B cell (primary cell): ENCODE data around the gene COQ8A. TPM values are rescaled to one million over a fixed set of nuclear protein-coding genes. Genes with fewer than 3 reads are reported as not detected.

Source experiments
- ATAC-seq: fragments of 200-7000 bp; cut with Tn5 transposase; one replicate; pipeline ENCODE4 v1.10.0; 2021; ENCODE audit warnings: low read depth, mild to moderate bottlenecking, moderate number of reproducible peaks, moderate library complexity
- CTCF ChIA-PET: fragments of 350-600 bp; sonication (Branson Sonifier 250); formaldehyde crosslinking; loops from one replicate; lab custom pipeline; 2021; ENCODE audit warnings: antibody characterized with exemption, inconsistent platforms; lab: Charles Lee
- POLR2A ChIA-PET: fragments of 350-600 bp; sonication (Branson Sonifier 250); formaldehyde crosslinking; loops from one replicate; lab custom pipeline; 2021; ENCODE audit warnings: antibody characterized with exemption; lab: Charles Lee
- DNase-seq: peaks from one replicate; pipeline ENCODE4 v3.0.0; 2013
- H2AFZ ChIP-seq: 2 replicates; pipeline ENCODE4 v1.6.1; 2012; ENCODE audit warnings: mild to moderate bottlenecking, low read depth, low read length; ENCODE audit not compliant: insufficient read depth, poor library complexity, severe bottlenecking
- H3K27ac ChIP-seq, 2 donors: 1 replicate in 1 of 2; 2 replicates in 1 of 2; pipeline ENCODE4 v1.5.1; 2012 to 2013; ENCODE audit warnings: low read length in 2 of 2, mild to moderate bottlenecking in 2 of 2, moderate library complexity in 1 of 2
- H3K27me3 ChIP-seq, 4 experiments: fragments of 200-600 bp in 1 of 4; sonication (generic) in 1 of 4; replicated peaks in 1 of 4; 1 replicate in 2 of 4; 2 replicates in 2 of 4; pipeline versions ENCODE4 v1.6.1 to v1.7.0; 2013 to 2016; ENCODE audit warnings: low read length in 3 of 4, mild to moderate bottlenecking in 2 of 4, mixed read lengths in 1 of 4, moderate library complexity in 1 of 4; ENCODE audit not compliant: insufficient read depth in 4 of 4, control insufficient read depth in 3 of 4; ENCODE audit errors: control extremely low read depth in 1 of 4
- H3K36me3 ChIP-seq, 2 experiments: replicated peaks in 1 of 2; 1 replicate in 1 of 2; 2 replicates in 1 of 2; pipeline versions ENCODE4 v1.6.1 to v1.7.1; 2013; ENCODE audit warnings: low read length in 1 of 2; ENCODE audit not compliant: insufficient read depth in 2 of 2, control insufficient read depth in 1 of 2; ENCODE audit errors: control extremely low read depth in 1 of 2, extremely low read depth in 1 of 2
- H3K4me1 ChIP-seq, 2 donors: fragments of 200-600 bp in 1 of 2; sonication (generic) in 1 of 2; 1 replicate in 1 of 2; 2 replicates in 1 of 2; pipeline versions ENCODE4 v1.5.1 to v1.6.1; 2013 to 2017; ENCODE audit warnings: low read length in 2 of 2; ENCODE audit not compliant: control insufficient read depth in 2 of 2, insufficient read depth in 2 of 2
- H3K4me2 ChIP-seq: replicated peaks from 2 replicates; pipeline ENCODE3; 2012; ENCODE audit warnings: mild to moderate bottlenecking, low read depth, low read length; ENCODE audit not compliant: poor library complexity, severe bottlenecking
- H3K4me3 ChIP-seq, 5 experiments: fragments of 200-600 bp in 1 of 5; sonication (generic) in 1 of 5; 1 replicate in 3 of 5; 2 replicates in 2 of 5; pipeline versions ENCODE4 v1.5.1 to v1.7.0; 2011 to 2016; ENCODE audit warnings: low read length in 4 of 5, mild to moderate bottlenecking in 4 of 5, low read depth in 2 of 5, control low read depth in 1 of 5, moderate library complexity in 1 of 5; ENCODE audit not compliant: insufficient read depth in 1 of 5; ENCODE audit errors: control extremely low read depth in 1 of 5, extremely low read depth in 1 of 5
- H3K79me2 ChIP-seq: fragments of 200-600 bp; sonication (generic); one replicate; pipeline ENCODE4 v1.6.0; 2016; ENCODE audit warnings: low read length; ENCODE audit not compliant: control insufficient read depth, insufficient read depth
- H3K9ac ChIP-seq: fragments of 200-600 bp; sonication (generic); 2 replicates; pipeline ENCODE4 v1.6.1; 2017; ENCODE audit warnings: mild to moderate bottlenecking, low read length, moderate library complexity
- H3K9me3 ChIP-seq, 3 donors: one replicate each; pipeline versions ENCODE4 v1.6.1 to v1.7.1; 2013; ENCODE audit warnings: low read length in 2 of 3; ENCODE audit not compliant: control insufficient read depth in 2 of 3, insufficient read depth in 1 of 3; ENCODE audit errors: control extremely low read depth in 1 of 3
- H4K20me1 ChIP-seq: 2 replicates; pipeline ENCODE4 v1.6.0; 2012; ENCODE audit warnings: mild to moderate bottlenecking, low read length; ENCODE audit not compliant: insufficient read depth, control insufficient read depth, poor library complexity, severe bottlenecking
- H3K27ac Mint-ChIP-seq: one replicate; pipeline ENCODE4 v1.8.0; 2021; ENCODE audit warnings: mixed read lengths
- H3K27me3 Mint-ChIP-seq: one replicate; pipeline ENCODE4 v1.8.0; 2021; ENCODE audit warnings: mixed read lengths
- H3K4me1 Mint-ChIP-seq: one replicate; pipeline ENCODE4 v1.8.0; 2021; ENCODE audit warnings: mixed read lengths
- H3K4me3 Mint-ChIP-seq: one replicate; pipeline ENCODE4 v1.8.0; 2021; ENCODE audit warnings: mixed read lengths
- H3K9me3 Mint-ChIP-seq: one replicate; pipeline ENCODE4 v1.8.0; 2022; ENCODE audit warnings: mixed read lengths; ENCODE audit not compliant: insufficient read depth
- EZH2 ChIP-seq: IDR thresholded peaks from 2 replicates; pipeline ENCODE4 v1.6.1; 2012; ENCODE audit warnings: borderline replicate concordance, low read depth, mild to moderate bottlenecking, moderate library complexity, low read length; ENCODE audit not compliant: insufficient read depth, poor library complexity, severe bottlenecking
- WGBS: methylation state at CpG from one replicate; pipeline ENCODE4 v1.1.5; 2013; ENCODE audit warnings: missing lambda C conversion rate; ENCODE audit not compliant: insufficient coverage; 5-methylcytosine and 5-hydroxymethylcytosine counted together
- intact Hi-C: fragments of 100-400 bp; cut with micrococcal nuclease; formaldehyde crosslinking; loops from one replicate; pipeline ENCODE4 v1.10.0; 2022
- polyA plus RNA-seq: library from polyadenylated mRNA; depleted of rRNA; stranded (reverse); fragments of >200 nt; gene quantifications from 2 replicates; pipeline ENCODE4 v1.2.3, GENCODE V29; 2012
- total RNA-seq, 2 donors: library from RNA; stranded (reverse); fragments of 120-200 nt in 1 of 2; gene quantifications; 1 replicate in 1 of 2; 2 replicates in 1 of 2; pipeline versions ENCODE4 v1.2.3 to v1.2.4, GENCODE V29; 2013 to 2022
- TF ChIP-seq, protein P1 (sequence below): fragments of 200-600 bp; IDR thresholded peaks from one replicate; pipeline ENCODE4 v1.8.0; 2022; ENCODE audit warnings: antibody characterized with exemption, mild to moderate bottlenecking

COQ8A gene
- total and polyA plus RNA-seq, 2 donors (not counting 1 experiment from before 2014, with no cell fraction given), result 44.3 to 58.2 TPM

DNA sequence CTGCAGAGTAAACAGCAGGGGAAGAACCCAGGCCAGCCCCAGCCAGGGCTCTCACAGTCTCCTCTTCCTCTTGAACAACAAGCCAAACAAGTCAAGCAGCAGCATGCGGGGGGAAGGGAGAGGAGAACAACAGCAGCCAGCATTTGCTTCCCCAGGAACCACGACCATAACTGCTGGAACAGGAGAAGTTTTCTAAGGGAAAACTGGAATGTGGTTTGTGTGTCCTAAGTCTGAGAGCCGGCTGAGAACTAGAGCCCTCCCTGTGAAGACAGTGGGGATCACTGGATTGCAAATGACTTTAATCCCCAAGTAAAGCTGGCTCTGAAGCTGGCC, 48.2 kb downstream of the COQ8A start:
- Histone ChIP-seq H3K27me3 (no peaks in the 10 kb centered on the region), H3K9me3 (no peaks in the 10 kb centered on the region), H3K9ac (no peak overlapping the region), H3K4me2 (no peak overlapping the region), H3K27ac (no peak overlapping the region), H3K79me2 (no peaks in the 10 kb centered on the region), H4K20me1 (no peaks in the 10 kb centered on the region), H3K4me1 (peaks cover 18 to 20% of the 10 kb centered on the region in 2 donors), H3K4me3 (no peak overlapping the region), H2AFZ (no peak overlapping the region), H3K36me3 (peaks cover 0 to 31% of the 10 kb centered on the region in 2 experiments)
- WGBS, result 83% methylated on average over 2 of the region's 3 CpGs
- Mint-ChIP-seq H3K27ac (peak overlapping the region; percentile 41), H3K27me3 (no peaks in the 10 kb centered on the region), H3K9me3 (no peaks in the 10 kb centered on the region), H3K4me1 (peaks cover 21% of the 10 kb centered on the region), H3K4me3 (no peak overlapping the region)
- CTCF ChIA-PET, result no interaction called here
- DNase-seq, result no peak
- intact Hi-C loops, result no loop called here
- TF ChIP-seq, protein P1, sequence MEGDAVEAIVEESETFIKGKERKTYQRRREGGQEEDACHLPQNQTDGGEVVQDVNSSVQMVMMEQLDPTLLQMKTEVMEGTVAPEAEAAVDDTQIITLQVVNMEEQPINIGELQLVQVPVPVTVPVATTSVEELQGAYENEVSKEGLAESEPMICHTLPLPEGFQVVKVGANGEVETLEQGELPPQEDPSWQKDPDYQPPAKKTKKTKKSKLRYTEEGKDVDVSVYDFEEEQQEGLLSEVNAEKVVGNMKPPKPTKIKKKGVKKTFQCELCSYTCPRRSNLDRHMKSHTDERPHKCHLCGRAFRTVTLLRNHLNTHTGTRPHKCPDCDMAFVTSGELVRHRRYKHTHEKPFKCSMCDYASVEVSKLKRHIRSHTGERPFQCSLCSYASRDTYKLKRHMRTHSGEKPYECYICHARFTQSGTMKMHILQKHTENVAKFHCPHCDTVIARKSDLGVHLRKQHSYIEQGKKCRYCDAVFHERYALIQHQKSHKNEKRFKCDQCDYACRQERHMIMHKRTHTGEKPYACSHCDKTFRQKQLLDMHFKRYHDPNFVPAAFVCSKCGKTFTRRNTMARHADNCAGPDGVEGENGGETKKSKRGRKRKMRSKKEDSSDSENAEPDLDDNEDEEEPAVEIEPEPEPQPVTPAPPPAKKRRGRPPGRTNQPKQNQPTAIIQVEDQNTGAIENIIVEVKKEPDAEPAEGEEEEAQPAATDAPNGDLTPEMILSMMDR, result no peak
- TF ChIP-seq EZH2, result no peak
- POLR2A ChIA-PET, result no interaction called here
- ATAC-seq, result no peak

DNA sequence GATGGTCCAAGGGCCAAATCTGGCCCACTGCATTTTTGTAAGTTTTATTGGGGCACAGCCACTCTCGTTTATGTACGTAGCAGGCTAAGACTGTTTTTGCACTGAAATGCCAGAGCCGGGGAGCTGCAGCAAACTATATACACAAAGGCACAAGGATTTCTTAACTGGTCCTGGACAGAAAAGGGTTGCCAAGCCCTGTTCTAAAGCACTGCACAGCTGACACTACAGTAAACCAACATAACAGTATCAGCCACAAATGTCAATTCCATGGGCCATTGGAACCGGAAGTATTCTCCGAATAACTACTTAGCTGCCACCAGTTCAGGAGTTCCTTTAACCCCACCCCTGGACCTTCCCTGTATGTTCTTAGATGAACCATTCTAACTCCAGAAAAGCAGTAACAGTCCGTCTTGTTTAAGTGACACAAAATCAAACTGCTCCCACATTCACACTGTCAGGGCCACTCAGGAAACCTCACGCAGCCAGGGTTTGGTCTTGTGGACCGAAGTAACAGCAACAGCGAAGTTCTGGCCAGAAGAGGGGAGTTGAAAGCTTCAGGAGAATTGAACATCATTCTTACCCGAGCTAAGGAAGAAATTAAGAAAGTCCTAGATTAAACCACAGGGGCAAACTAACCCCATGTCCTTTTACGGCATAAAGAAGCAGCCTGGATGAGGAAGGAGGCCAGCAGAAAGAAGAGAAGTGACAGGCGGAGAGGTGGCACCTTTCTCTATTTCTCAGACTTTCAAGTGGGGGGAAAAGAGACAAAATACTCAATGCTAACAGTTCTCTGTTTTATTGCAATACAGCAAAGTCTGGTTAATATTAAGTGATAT, 49.2 kb downstream of the COQ8A start:
- Histone ChIP-seq H3K4me2 (peak overlapping the region; percentile 48), H3K79me2 (no peaks in the 10 kb centered on the region), H3K4me1 (peaks cover 18 to 20% of the 10 kb centered on the region in 2 donors), H3K27ac (peak overlapping the region; percentile 36 to 67), H3K27me3 (no peaks in the 10 kb centered on the region), H3K9me3 (no peaks in the 10 kb centered on the region), H2AFZ (peak overlapping the region; percentile 43), H4K20me1 (no peaks in the 10 kb centered on the region), H3K9ac (no peak overlapping the region), H3K36me3 (peaks cover 0 to 21% of the 10 kb centered on the region in 2 experiments), H3K4me3 (no peak overlapping the region)
- ChIA-PET CTCF (no interaction called here), POLR2A (no interaction called here)
- ATAC-seq (no peak), DNase-seq (no peak)
- intact Hi-C loops, result no loop called here
- Mint-ChIP-seq H3K4me1 (peaks cover 21% of the 10 kb centered on the region), H3K4me3 (peak overlapping the region; percentile 36), H3K27ac (peak overlapping the region; percentile 83), H3K27me3 (no peaks in the 10 kb centered on the region), H3K9me3 (no peaks in the 10 kb centered on the region)
- 73% methylated on average over 5 of the region's 12 CpGs for WGBS
- TF ChIP-seq, protein P1, result no peak
- TF ChIP-seq EZH2, result no peak
